ENCODE data around the gene PAQR9. TPM values are rescaled to one million over a fixed set of nuclear protein-coding genes. Genes with fewer than 3 reads are reported as not detected.

The PAQR9 gene
- total and polyA plus RNA-seq, 2 donors from 2014 or later: 0.09 TPM; not detected in 1

- Histone ChIP-seq H3K36me3 (ENCODE audit: control insufficient read depth in 2 of 3, insufficient read depth in 3 of 3, low read length in 3 of 3) (no peaks in the 10 kb centered on the region), H3K27me3 (ENCODE audit: control insufficient read depth, insufficient read depth, low read length) (no peaks in the 10 kb centered on the region), H3K27ac (ENCODE audit: low read depth in 2 of 2, low read length in 2 of 2) (no peak overlapping the region), H3K4me1 (ENCODE audit: control insufficient read depth in 2 of 3, insufficient read depth in 2 of 3, low read depth in 1 of 3, low read length in 3 of 3) (no peaks in the 10 kb centered on the region), H3K9ac (ENCODE audit: low read length in 3 of 3) (no peak overlapping the region), H3K4me3 (ENCODE audit: low read length in 3 of 3) (no peak overlapping the region), H3K9me3 (ENCODE audit: control insufficient read depth in 2 of 3, insufficient read depth in 1 of 3, low read length in 3 of 3) (no peaks in the 10 kb centered on the region)
- TF ChIP-seq, protein P1, sequence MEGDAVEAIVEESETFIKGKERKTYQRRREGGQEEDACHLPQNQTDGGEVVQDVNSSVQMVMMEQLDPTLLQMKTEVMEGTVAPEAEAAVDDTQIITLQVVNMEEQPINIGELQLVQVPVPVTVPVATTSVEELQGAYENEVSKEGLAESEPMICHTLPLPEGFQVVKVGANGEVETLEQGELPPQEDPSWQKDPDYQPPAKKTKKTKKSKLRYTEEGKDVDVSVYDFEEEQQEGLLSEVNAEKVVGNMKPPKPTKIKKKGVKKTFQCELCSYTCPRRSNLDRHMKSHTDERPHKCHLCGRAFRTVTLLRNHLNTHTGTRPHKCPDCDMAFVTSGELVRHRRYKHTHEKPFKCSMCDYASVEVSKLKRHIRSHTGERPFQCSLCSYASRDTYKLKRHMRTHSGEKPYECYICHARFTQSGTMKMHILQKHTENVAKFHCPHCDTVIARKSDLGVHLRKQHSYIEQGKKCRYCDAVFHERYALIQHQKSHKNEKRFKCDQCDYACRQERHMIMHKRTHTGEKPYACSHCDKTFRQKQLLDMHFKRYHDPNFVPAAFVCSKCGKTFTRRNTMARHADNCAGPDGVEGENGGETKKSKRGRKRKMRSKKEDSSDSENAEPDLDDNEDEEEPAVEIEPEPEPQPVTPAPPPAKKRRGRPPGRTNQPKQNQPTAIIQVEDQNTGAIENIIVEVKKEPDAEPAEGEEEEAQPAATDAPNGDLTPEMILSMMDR (IDR thresholded peaks at IDR 0.05; ENCODE audit: borderline replicate concordance, extremely low read depth, insufficient read depth): no peak
- no peak for FAIRE-seq
- DNase-seq: no peak
- intact Hi-C loops (cut with DNase I): no loop called here
Observed at GRCh38 chr3:142914286-142914811, 49.1 kb downstream of the PAQR9 start.

GRCh38 chr3:142913432-142913831, 50.0 kb downstream of the PAQR9 start:
- FAIRE-seq (no peak), DNase-seq (no peak)
- Histone ChIP-seq H3K4me3 (ENCODE audit: low read length in 3 of 3) (no peak overlapping the region), H3K9me3 (ENCODE audit: control insufficient read depth in 2 of 3, insufficient read depth in 1 of 3, low read length in 3 of 3) (no peaks in the 10 kb centered on the region), H3K9ac (ENCODE audit: low read length in 3 of 3) (no peak overlapping the region), H3K27ac (ENCODE audit: low read depth in 2 of 2, low read length in 2 of 2) (no peak overlapping the region), H3K27me3 (ENCODE audit: control insufficient read depth, insufficient read depth, low read length) (no peaks in the 10 kb centered on the region), H3K4me1 (ENCODE audit: control insufficient read depth in 2 of 3, insufficient read depth in 2 of 3, low read depth in 1 of 3, low read length in 3 of 3) (no peaks in the 10 kb centered on the region), H3K36me3 (ENCODE audit: control insufficient read depth in 2 of 3, insufficient read depth in 3 of 3, low read length in 3 of 3) (no peaks in the 10 kb centered on the region)
- intact Hi-C loops (cut with DNase I): no loop called here
- TF ChIP-seq, protein P1 (IDR thresholded peaks at IDR 0.05; ENCODE audit: borderline replicate concordance, extremely low read depth, insufficient read depth): no peak

DNA sequence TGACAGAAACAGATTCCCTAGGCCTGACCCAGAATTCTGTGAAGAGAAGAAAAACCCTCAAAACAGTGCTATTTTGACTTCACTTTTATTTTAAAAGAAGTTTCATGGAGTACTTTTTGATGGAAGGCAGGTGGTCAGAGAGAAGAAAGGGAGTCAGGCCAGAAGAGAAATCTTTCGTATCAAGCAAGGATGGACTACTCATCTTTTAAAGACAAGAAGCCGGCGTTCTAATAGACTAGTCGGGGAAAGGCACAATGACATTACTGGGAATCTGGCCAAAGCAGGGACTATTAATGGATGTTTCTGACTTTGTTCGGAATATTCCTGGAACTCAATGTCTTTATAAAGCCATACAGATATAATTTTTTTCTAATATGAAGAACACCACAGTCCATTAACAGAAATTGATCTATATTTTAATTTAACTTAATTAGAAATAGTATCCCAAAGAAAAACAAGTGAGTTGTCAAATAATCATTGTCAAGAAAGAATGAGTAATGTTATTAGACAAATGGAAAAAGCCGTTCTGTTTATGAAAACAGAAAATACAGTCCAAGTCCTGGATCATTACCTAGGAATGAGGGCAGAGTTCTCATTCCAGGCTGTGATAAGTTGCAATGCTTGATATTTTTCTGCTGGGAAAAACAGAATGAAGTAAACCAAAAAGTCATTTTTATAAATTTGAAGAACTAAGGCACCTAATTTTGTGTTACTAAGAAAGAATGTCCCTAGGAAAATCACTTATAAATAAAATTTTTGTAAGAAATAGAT, 50.9 kb downstream of the PAQR9 start:
- no peak overlapping the region for H3K9ac ChIP-seq (ENCODE audit: low read length in 3 of 3)

More for the DNA sequence above, 50.9 kb downstream of the PAQR9 start:
- DNase-seq (peak in 1 of 5 donors; percentile 11), FAIRE-seq (no peak)
- TF ChIP-seq, protein P1 (IDR thresholded peaks at IDR 0.05; ENCODE audit: borderline replicate concordance, extremely low read depth, insufficient read depth): no peak
- Histone ChIP-seq H3K9me3 (ENCODE audit: control insufficient read depth in 2 of 3, insufficient read depth in 1 of 3, low read length in 3 of 3) (no peaks in the 10 kb centered on the region), H3K27ac (ENCODE audit: low read depth in 2 of 2, low read length in 2 of 2) (no peak overlapping the region), H3K27me3 (ENCODE audit: control insufficient read depth, insufficient read depth, low read length) (no peaks in the 10 kb centered on the region), H3K4me1 (ENCODE audit: control insufficient read depth in 2 of 3, insufficient read depth in 2 of 3, low read depth in 1 of 3, low read length in 3 of 3) (no peaks in the 10 kb centered on the region), H3K36me3 (ENCODE audit: control insufficient read depth in 2 of 3, insufficient read depth in 3 of 3, low read length in 3 of 3) (no peaks in the 10 kb centered on the region), H3K4me3 (ENCODE audit: low read length in 3 of 3) (no peak overlapping the region)
- intact Hi-C loops (cut with DNase I): no loop called here

Other genes with a start within 250 kb of the PAQR9 start
- gene TRPC1, start 239.6 kb downstream of the PAQR9 start, total RNA-seq: 13.2 TPM
- 3.2 TPM for gene TRPC1, start 239.6 kb downstream of the PAQR9 start, polyA plus RNA-seq (ENCODE audit: insufficient read depth, low read depth, low replicate concordance)
- gene PCOLCE2, start 74.6 kb downstream of the PAQR9 start, total RNA-seq: 1.9 TPM
- 59.0 TPM for gene PCOLCE2, start 74.6 kb downstream of the PAQR9 start, polyA plus RNA-seq (ENCODE audit: insufficient read depth, low read depth, low replicate concordance)
- 97.7 TPM for gene U2SURP, start 37.9 kb upstream of the PAQR9 start, total RNA-seq
- gene U2SURP, start 37.9 kb upstream of the PAQR9 start, polyA plus RNA-seq (ENCODE audit: insufficient read depth, low read depth, low replicate concordance): 23.0 TPM
- 6.0 TPM for gene CHST2, start 156.1 kb upstream of the PAQR9 start, total RNA-seq
- gene CHST2, start 156.1 kb upstream of the PAQR9 start, polyA plus RNA-seq (ENCODE audit: insufficient read depth, low read depth, low replicate concordance): 4.4 TPM

Measured in kidney (tissue), 14 donors.